VCaP (cell line): Measurements from ENCODE around the gene EFS.

Source experiments
- H3K27ac ChIP-seq: fragments of 450-650 bp; 2 replicates; pipeline ENCODE4 v1.5.1; 2017
- CTCF ChIP-seq: fragments of 450-650 bp; conservative IDR thresholded peaks from 2 replicates; pipeline ENCODE4 v1.5.1; 2017; ENCODE audit warnings: mild to moderate bottlenecking, moderate library complexity

The EFS gene

GRCh38 chr14:23365036-23365731, at the start of gene EFS:
EFS (minus strand) TSS chr14:23365172; CDS start chr14:23365025, 147 bp downstream.
- no peak within 1 kb of the TSS for H3K27ac ChIP-seq

GRCh38 chr14:23414254-23414653, 49.3 kb upstream of the EFS start:
- no peak overlapping the region for H3K27ac ChIP-seq

More at GRCh38 chr14:23365036-23365731, at the start of gene EFS:
- TF ChIP-seq CTCF: no peak

GRCh38 chr14:23413681-23414080, 48.7 kb upstream of the EFS start:
- H3K27ac ChIP-seq: no peak overlapping the region
- TF ChIP-seq CTCF: no peak

More at GRCh38 chr14:23414254-23414653, 49.3 kb upstream of the EFS start:
- TF ChIP-seq CTCF: no peak

GRCh38 chr14:23411563-23412525, 46.9 kb upstream of the EFS start:
- no peak overlapping the region for H3K27ac ChIP-seq
- TF ChIP-seq CTCF: no peak

- no peak overlapping the region for H3K27ac ChIP-seq
- no peak for TF ChIP-seq CTCF
Measured at GRCh38 chr14:23409966-23410635, 45.1 kb upstream of the EFS start.

GRCh38 chr14:23409475-23409874, 44.5 kb upstream of the EFS start:
- no peak for TF ChIP-seq CTCF
- no peak overlapping the region for H3K27ac ChIP-seq

- no peak for TF ChIP-seq CTCF
Measured at GRCh38 chr14:23408307-23408630, 43.3 kb upstream of the EFS start.

More at GRCh38 chr14:23408307-23408630, 43.3 kb upstream of the EFS start:
- no peak overlapping the region for H3K27ac ChIP-seq
